GM10847 (cell line): ENCODE data around the gene VCAN.

Source experiments
- POLR2A ChIP-seq: IDR thresholded peaks from 2 replicates; pipeline ENCODE4 v1.6.1; 2011; ENCODE audit not compliant: insufficient read length; ENCODE audit errors: extremely low read depth

Gene VCAN

DNA sequence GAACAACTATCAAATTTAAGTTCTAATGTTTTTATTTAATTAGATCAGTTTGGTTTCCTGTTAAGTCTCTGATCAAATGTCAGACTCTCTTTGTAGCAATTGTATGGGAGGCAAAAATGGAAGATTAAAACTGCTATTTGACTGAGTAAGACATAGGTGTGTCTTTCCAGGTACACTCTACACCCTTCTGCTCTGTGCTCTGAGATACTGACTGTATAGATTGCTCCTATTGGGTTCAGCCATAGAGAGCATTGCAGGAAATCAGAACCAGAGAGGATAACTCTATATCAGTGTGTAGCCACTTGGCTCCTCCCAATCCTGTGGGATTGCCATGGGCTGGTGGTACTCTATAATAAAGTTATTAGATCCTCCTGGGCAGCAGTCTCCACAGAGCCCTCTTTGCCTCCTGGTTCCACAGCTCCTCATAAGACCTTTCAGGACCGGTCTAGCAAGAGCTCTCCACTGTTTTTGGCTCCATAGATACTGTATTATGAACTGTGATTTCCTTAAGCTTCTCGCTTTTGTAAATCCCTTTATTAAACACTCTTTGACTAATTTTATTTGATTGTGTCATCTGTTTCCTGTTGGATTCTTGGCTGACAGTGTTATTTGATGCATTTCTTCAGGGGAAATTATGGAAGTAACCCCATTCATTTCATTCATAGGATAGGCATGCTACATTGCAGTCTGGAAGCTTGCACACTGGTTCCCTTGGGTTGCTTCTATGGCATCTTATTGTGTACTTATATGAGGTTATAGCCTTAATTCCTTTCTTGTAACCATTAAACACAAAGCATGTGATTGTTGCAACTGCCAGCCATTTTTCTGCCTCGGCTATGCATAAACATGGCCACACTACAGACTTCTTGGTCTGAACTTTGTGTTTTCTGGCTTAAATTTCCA lies 115.6 kb downstream of the VCAN start:
- no peak for TF ChIP-seq POLR2A

DNA sequence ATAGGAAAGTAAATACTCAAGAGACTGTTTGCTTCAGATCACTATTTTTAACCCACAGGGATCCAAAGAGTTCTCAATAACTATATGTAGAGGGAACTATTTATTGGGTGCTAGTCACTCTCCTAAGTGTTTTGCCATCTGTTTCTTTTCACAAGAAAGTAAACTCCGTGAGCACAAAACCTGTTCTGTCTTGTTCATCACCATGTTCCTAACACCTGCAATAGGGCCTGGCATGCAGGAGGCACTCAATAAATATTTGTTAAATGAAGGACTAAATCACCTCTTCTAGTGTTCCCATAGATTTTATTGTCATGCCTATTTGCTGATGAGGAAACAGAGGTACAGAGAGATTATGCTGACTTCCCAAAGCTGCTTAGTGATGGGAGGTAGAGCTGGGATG lies 118.2 kb downstream of the VCAN start:
- TF ChIP-seq POLR2A: no peak

DNA sequence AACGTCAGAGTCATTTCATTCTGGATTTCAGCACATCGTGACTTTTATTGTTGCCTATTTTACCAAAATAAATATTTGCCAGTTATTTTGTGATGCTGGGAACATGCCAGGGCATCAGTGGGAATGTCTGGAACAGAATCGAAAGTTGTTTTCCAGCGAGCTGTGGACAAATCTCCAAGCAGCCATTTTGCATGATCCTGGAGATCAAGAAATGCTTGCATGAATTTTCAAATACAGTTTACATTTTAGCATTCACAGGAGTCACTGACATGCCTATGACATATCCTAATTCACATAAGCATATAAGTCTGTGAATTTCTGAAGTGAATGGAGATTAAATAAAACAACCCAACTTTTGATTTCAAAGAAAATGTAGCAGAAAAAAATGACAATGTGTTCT lies 119.4 kb downstream of the VCAN start:
- no peak for TF ChIP-seq POLR2A

DNA sequence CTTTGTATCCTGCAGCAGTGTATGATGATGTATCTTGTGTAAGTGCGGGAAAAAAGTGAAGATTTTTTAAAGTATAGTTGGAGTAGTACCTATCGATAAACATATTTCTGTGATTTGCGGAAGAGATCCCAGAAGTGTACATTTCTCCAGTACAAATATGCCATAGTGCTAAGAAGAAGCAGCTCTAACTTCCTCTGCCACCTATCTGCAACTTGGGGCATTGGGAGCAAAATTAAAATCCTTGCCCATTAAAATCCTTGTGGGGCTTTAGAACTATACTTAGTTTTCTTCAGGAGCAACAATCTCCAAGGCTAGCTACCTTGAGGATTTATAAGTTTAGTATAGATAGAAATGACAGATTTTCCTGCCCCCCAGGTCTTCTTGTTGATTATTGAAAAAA lies 123.7 kb downstream of the VCAN start:
- TF ChIP-seq POLR2A: no peak

DNA sequence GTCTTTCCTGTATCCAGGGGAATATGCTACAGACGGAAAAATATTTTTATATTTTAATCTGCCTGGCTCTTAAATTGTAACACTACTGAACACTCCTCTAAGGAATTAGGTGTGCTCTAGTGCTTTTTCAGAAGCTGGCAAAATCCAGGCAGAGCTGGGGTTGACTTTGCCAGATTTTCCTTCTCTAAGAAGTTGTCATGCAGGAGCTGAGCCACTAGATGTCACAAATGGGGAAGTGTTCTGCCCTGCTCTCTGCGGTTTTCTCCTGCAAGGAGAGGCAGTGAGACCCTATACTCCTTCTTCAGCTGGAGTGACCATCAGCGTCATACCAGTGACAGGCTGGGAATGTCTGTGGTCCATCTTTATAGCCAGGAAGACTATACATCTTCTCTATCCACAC lies 136.6 kb downstream of the VCAN start:
- TF ChIP-seq POLR2A: no peak

DNA sequence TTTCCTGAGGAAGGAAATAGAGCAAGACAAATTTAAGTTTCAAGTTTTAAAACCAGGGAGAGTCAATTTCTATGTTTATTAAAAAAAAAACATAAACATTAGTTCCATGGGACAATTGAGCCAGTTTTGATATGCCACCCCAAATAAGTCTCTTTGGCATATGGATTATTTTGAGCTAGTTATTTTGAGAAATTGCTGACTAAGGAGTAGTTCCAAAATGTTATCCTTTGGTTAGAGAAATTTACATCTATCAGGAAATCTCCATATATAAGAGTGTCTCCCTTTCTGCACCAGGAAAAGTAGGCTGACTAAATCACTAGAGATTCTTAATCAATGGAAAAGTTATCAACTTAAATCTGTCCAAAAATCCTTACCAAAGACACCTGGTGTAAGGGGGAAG lies 143.3 kb downstream of the VCAN start:
- no peak for TF ChIP-seq POLR2A

DNA sequence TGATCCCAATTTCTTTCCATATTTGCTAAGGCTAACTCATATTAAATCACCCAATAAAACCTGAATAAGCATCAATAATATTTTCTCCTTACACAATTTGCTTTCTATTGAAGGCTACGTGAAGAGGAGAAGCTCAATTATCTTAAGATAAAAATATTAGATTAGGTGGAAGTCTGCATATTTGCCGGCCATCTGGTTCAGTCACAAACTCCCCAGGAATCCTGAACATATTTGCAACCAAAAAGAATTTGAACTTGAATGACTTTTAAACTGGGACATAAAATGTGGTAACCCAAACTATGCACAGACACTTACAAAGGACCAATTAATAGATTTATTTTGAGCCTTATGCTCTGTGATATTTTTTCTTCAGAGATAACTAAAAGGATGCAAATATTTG lies 156.8 kb downstream of the VCAN start:
- no peak for TF ChIP-seq POLR2A
